ENCODE data around the gene LRMDA.

DNA sequence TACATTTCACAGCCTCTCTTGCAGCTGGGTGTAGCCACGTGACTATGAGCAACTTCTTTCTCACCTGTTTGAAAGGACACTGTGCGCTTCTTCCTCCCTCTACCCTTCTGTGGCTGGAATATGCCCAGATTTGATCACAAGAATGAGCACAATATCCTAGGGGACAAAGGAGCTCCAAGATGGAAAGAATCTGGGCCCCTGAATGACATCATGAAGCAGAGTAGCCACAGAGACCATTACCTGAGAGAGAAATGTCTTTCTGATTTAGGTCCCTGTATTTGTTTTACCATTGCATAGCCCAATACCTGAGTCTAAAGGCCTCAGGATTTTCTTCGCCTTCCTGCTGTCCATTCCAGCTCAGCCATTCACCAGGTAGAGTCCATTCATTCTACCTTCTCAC is 45.3 kb upstream of the LRMDA start:
- TF ChIP-seq CEBPB (IDR thresholded peaks at IDR 0.05) (no peak), ZBTB7A (IDR thresholded peaks at IDR 0.05; ENCODE audit: low read depth) (no peak), EP300 (IDR thresholded peaks at IDR 0.05; ENCODE audit: borderline replicate concordance) (no peak), USF1 (IDR thresholded peaks at IDR 0.05) (peak; percentile 30; the same call in 1 of the 2 replicates), EGR1 (IDR thresholded peaks at IDR 0.05) (no peak), TAF1 (IDR thresholded peaks at IDR 0.05; ENCODE audit: low read depth) (no peak), TCF12 (IDR thresholded peaks at IDR 0.05; ENCODE audit: low read depth) (no peak), YY1 (IDR thresholded peaks at IDR 0.05; ENCODE audit: low read depth) (no peak), CREB1 (IDR thresholded peaks at IDR 0.05; ENCODE audit: low read depth) (no peak), TEAD4 (IDR thresholded peaks at IDR 0.05) (no peak)

All from Ishikawa (cell line).